Thymus (tissue), 11 donors: ENCODE results near the gene VIT. TPM values are rescaled to one million over a fixed set of nuclear protein-coding genes. Genes with fewer than 3 reads are reported as not detected.

ENCODE experiments used
- DNase-seq, 9 donors: peaks; one replicate each; pipeline ENCODE4 v3.0.0-alpha.2; 2013; ENCODE audit warnings: low spot score in 9 of 9, low read depth in 6 of 9, missing footprints in 1 of 9
- H3K27ac ChIP-seq, 2 donors: one replicate each; pipeline ENCODE4 v1.5.1; 2013; ENCODE audit warnings: control low read depth in 1 of 2, low read depth in 1 of 2, low read length in 1 of 2, mild to moderate bottlenecking in 1 of 2, moderate library complexity in 1 of 2
- H3K27me3 ChIP-seq, 2 donors: one replicate each; pipeline ENCODE4 v1.5.1; 2013; ENCODE audit warnings: low read length in 1 of 2; ENCODE audit not compliant: control insufficient read depth in 2 of 2, insufficient read depth in 1 of 2
- H3K36me3 ChIP-seq, 2 donors: one replicate each; pipeline ENCODE4 v1.5.1; 2013; ENCODE audit warnings: low read length in 1 of 2, mild to moderate bottlenecking in 1 of 2, moderate library complexity in 1 of 2; ENCODE audit not compliant: control insufficient read depth in 2 of 2, insufficient read depth in 2 of 2
- H3K4me1 ChIP-seq, 2 donors: one replicate each; pipeline ENCODE4 v1.5.1; 2013; ENCODE audit warnings: low read length in 2 of 2; ENCODE audit not compliant: control insufficient read depth in 2 of 2, insufficient read depth in 2 of 2
- H3K4me3 ChIP-seq, 2 donors: one replicate each; pipeline ENCODE4 v1.5.1; 2013; ENCODE audit warnings: low read length in 2 of 2, control low read depth in 1 of 2, mild to moderate bottlenecking in 1 of 2
- H3K9me3 ChIP-seq, 2 donors: one replicate each; pipeline ENCODE4 v1.5.1; 2013; ENCODE audit warnings: low read length in 1 of 2, mild to moderate bottlenecking in 1 of 2; ENCODE audit not compliant: control insufficient read depth in 2 of 2, insufficient read depth in 1 of 2
- WGBS: extraction: QIAGEN DNeasy Blood & Tissue Kit; methylation state at CpG from one replicate; pipeline ENCODE4 v1.1.7; 2013; 5-methylcytosine and 5-hydroxymethylcytosine counted together
- polyA plus RNA-seq: library from polyadenylated mRNA; stranded (reverse); fragments of 200-250 nt; gene quantifications from one replicate; pipeline ENCODE4 v1.2.3, GENCODE V29; 2013
- total RNA-seq: library from RNA; stranded (reverse); fragments of 120-200 nt; gene quantifications from one replicate; pipeline ENCODE4 v1.2.4, GENCODE V29; 2013
- donor health status: healthy.

VIT gene
- total and polyA plus RNA-seq, 2 donors: 0.19 to 2.2 TPM

DNA sequence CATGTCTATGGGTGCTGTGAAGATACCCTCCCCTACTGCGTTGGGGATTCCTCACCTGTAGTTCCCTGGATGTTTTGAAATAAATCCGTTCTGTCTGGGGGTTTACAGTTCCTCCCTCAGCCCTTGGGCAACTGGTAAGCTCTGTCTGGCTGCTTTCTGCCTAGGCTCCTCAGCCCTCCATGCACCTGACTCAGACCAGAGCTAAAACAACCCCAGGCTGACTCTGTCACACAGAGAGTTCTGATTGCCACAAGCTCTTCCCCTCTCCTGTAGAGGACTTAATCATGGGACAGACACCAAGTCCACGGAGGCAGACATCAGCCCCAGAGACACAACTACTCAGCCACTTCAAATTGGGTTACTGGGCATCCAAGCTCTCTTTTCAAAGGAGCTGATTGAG is 6.3 kb downstream of the VIT start:
- Histone ChIP-seq H3K27me3 (no peaks in the 10 kb centered on the region), H3K36me3 (no peaks in the 10 kb centered on the region), H3K4me1 (peaks cover 0 to 9% of the 10 kb centered on the region in 2 donors), H3K27ac (no peak overlapping the region), H3K9me3 (no peaks in the 10 kb centered on the region), H3K4me3 (no peak overlapping the region)
- DNase-seq: no peak
- 96% methylated on average over 3 of the region's 3 CpGs for WGBS

DNA sequence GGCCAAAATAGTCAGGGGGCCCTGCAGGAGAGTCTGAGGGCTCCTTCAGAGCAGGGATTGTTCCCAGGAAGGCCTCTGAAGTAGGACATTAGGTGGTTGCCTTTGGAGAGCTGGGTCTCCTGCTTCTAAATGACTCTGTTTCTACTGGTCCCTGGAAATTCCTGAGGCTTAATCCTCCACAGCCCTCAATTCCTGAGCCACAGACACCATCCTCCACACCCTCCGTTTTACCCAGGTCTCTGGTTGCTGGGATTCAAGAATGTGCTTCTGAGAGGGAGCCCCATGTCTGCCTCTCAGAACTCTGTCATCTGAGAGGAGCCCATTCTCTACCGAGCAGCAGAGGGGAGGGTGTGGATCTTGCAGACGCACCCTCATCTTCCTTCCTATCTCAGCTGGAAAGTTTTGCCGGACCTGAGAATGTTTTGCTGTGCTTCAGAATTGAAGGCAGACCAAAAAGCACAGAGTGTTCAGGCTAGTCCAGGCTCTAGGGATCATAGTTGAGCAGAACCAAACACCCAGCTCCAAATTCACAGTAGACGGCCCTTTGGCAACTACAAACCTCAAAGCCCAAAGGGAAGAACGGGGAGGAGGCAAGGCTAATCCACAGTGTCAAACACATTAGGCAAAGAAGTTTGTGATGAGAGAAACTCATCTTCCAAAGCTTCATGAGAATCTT is 8.1 kb downstream of the VIT start:
- Histone ChIP-seq H3K9me3 (no peaks in the 10 kb centered on the region), H3K27ac (no peak overlapping the region), H3K4me1 (peaks cover 0 to 9% of the 10 kb centered on the region in 2 donors), H3K4me3 (no peak overlapping the region), H3K27me3 (no peaks in the 10 kb centered on the region), H3K36me3 (no peaks in the 10 kb centered on the region)
- DNase-seq: no peak
- 97% methylated on average over 6 of the region's 6 CpGs for WGBS

DNA sequence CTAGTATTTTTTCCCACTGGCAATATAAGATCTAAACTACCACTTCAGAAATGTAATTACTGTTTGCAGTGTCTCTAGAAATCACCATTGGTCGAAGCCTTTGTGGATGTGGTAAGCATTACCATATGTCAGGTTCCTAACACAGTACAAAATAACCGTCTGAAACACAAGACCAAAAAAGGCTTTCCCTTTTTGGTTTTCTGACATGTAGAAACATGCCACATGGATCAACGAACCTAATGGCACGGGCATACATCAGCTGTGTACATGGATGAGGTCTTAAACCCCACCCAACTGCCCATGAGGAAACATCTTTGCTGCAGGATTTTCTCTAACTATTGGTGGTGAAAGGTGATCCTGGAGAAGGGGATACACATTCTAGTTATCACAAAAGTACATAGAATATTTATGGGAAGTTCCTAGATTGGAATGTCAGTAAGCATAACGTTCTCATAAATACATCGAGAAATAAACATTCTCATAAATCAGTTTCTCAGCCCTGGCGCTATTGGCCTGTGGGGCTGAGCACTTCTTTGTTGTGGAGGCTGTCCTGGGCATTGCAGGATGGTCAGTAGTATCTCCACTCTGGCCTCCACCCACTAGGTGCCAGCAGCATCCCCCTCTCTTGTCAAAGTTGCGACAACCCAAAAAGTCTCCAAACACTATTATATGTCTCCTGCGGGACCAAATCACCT is 9.0 kb downstream of the VIT start:
- Histone ChIP-seq H3K27me3 (no peaks in the 10 kb centered on the region), H3K36me3 (no peaks in the 10 kb centered on the region), H3K9me3 (no peaks in the 10 kb centered on the region), H3K27ac (no peak overlapping the region), H3K4me1 (peaks cover 0 to 9% of the 10 kb centered on the region in 2 donors), H3K4me3 (no peak overlapping the region)
- 98% methylated on average over 9 of the region's 9 CpGs for WGBS
- no peak for DNase-seq

GRCh38 chr2:36706021-36706876 is 9.7 kb downstream of the VIT start:
- no peak overlapping the region for H3K4me3 ChIP-seq
- H3K27ac ChIP-seq: no peak overlapping the region
- H3K4me1 ChIP-seq: peaks cover 0 to 9% of the 10 kb centered on the region in 2 donors
- no peaks in the 10 kb centered on the region for H3K27me3 ChIP-seq
- no peaks in the 10 kb centered on the region for H3K9me3 ChIP-seq
- H3K36me3 ChIP-seq: no peaks in the 10 kb centered on the region
- WGBS: 91% methylated on average over 5 of the region's 5 CpGs
- DNase-seq: no peak

DNA sequence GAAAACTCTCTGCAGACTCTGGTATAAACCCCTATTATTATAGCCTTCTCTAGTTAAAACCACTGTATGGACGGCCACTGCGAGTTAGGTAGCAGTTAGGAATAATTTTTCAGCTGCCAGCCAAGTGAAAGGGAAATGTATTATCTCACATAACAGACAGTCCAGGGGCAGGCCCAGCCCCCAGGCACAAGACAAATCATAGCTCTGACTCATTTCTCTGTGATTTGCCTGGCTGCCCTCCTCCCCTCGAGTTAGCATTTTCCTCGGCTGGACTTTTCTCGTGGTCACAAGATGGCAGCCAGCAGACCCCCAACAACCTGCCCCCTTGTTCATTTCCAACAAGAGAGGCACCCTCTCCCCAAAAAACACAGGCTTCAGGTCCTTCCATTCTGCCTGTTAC is 10.5 kb downstream of the VIT start:
- H3K36me3 ChIP-seq: no peaks in the 10 kb centered on the region
- H3K4me1 ChIP-seq: peaks cover 0 to 9% of the 10 kb centered on the region in 2 donors
- no peaks in the 10 kb centered on the region for H3K27me3 ChIP-seq
- 96% methylated on average over 5 of the region's 5 CpGs for WGBS
- H3K4me3 ChIP-seq: no peak overlapping the region
- no peak for DNase-seq
- H3K27ac ChIP-seq: no peak overlapping the region
- no peaks in the 10 kb centered on the region for H3K9me3 ChIP-seq

- H3K4me1 ChIP-seq: peaks cover 0 to under 1% of the 10 kb centered on the region in 2 donors
- 70% methylated on average over 8 of the region's 8 CpGs for WGBS
- H3K27ac ChIP-seq: no peak overlapping the region
- no peaks in the 10 kb centered on the region for H3K27me3 ChIP-seq
- H3K9me3 ChIP-seq: no peaks in the 10 kb centered on the region
- H3K36me3 ChIP-seq: no peaks in the 10 kb centered on the region
- H3K4me3 ChIP-seq: no peak overlapping the region
- no peak for DNase-seq
Observed at GRCh38 chr2:36708041-36708741, 11.7 kb downstream of the VIT start.

DNA sequence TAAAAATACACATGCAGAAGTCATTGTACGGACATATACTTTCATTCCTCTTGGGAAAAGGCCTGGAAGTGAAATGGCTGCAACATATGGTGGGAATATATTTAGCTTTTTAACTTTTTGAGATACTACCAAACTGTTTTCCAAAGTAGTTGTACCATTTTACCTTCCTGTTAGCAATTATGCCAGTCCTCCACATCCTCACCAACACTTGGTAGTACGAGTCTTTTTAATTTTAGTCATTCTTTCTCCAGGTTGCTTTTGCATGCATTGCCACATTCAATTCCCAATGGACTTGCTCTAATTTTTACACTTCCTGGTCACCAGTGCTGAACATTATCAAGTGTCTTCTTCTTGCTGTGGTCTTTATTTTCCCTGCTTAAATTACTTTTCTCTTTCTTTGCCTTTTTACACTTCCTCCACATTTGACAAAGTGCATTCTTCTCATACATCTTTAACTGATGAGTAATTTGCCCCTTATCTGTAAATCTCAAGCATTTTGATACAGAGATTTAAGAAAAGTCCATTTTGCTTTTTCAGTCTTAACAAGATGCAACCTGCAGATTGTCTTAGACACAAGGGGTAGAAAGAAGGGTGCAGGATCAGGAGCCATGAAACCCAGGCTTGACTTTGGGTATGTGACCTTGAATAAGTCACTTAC is 14.5 kb downstream of the VIT start:
- H3K27ac ChIP-seq: no peak overlapping the region
- no peaks in the 10 kb centered on the region for H3K36me3 ChIP-seq
- H3K9me3 ChIP-seq: no peaks in the 10 kb centered on the region
- no peak overlapping the region for H3K4me3 ChIP-seq
- 71% methylated on average over 2 of the region's 2 CpGs for WGBS
- no peak for DNase-seq
- H3K4me1 ChIP-seq: no peaks in the 10 kb centered on the region
- H3K27me3 ChIP-seq: no peaks in the 10 kb centered on the region

GRCh38 chr2:36711741-36712314 is 15.3 kb downstream of the VIT start:
- no peaks in the 10 kb centered on the region for H3K36me3 ChIP-seq
- no peaks in the 10 kb centered on the region for H3K9me3 ChIP-seq
- 89% methylated on average over 5 of the region's 5 CpGs for WGBS
- H3K27me3 ChIP-seq: no peaks in the 10 kb centered on the region
- no peaks in the 10 kb centered on the region for H3K4me1 ChIP-seq
- H3K27ac ChIP-seq: no peak overlapping the region
- H3K4me3 ChIP-seq: no peak overlapping the region
- DNase-seq: no peak
